T-helper 1 cell treated with Interleukin-12 subunit alpha and Interleukin-12 subunit beta and Interleukin-4 antibody, amounts not matched to agents 30 μg/mL and 1 μg/mL, for 36 hours (primary cell): ENCODE measurements around the gene NOBOX.
"Not testable (repeated sequence)": the region's sequence is repeated elsewhere in the genome, so short reads cannot be mapped to it uniquely, and the experiment has no call there.

Source experiments
- H3K27ac Mint-ChIP-seq: one replicate; pipeline ENCODE4 v1.8.0; 2021; ENCODE audit warnings: mild to moderate bottlenecking, mixed read lengths
- H3K27me3 Mint-ChIP-seq: one replicate; pipeline ENCODE4 v1.8.0; 2021; ENCODE audit warnings: low read depth, mixed read lengths
- H3K36me3 Mint-ChIP-seq: one replicate; pipeline ENCODE4 v1.8.0; 2021; ENCODE audit warnings: low read depth, mixed read lengths
- H3K4me1 Mint-ChIP-seq: one replicate; pipeline ENCODE4 v1.8.0; 2021; ENCODE audit warnings: low read depth, mixed read lengths
- H3K4me3 Mint-ChIP-seq: one replicate; pipeline ENCODE4 v1.8.0; 2021; ENCODE audit warnings: mild to moderate bottlenecking, moderate library complexity, mixed read lengths
- H3K9me3 Mint-ChIP-seq: one replicate; pipeline ENCODE4 v1.8.0; 2021; ENCODE audit warnings: mixed read lengths

The NOBOX gene

GRCh38 chr7:144403649-144404061 lies at the start of gene NOBOX:
Gene NOBOX, minus strand, starts transcription at chr7:144403693.
- Mint-ChIP-seq H3K36me3 (no peaks in the 10 kb centered on the region), H3K4me1 (no peaks in the 10 kb centered on the region), H3K27ac (no peak within 1 kb of the TSS), H3K9me3 (no peaks in the 10 kb centered on the region), H3K4me3 (no peak within 1 kb of the TSS), H3K27me3 (peaks cover 8% of the 10 kb centered on the region)

DNA sequence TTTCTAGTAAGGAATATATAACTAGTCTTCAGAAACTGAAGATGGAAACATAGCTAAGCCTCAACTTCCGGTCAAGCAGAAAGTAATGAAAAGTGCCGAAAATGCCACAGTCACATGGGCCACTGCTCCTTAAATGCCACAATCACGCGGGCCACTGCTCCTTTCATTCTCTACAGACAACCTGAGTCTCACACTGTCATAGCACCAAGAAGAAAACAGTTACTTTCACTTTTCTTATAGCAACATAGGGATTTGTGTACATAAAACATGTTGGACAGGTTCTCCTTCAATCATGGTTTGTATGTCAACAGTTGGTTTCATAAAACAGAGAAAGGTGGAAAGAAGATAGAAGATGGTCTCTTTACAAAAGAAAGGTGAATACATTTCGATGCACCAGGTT lies 48.6 kb upstream of the NOBOX start:
- peaks cover 24% of the 10 kb centered on the region for H3K9me3 Mint-ChIP-seq
- no peak overlapping the region for H3K27ac Mint-ChIP-seq
- no peaks in the 10 kb centered on the region for H3K36me3 Mint-ChIP-seq
- H3K4me3 Mint-ChIP-seq = no peak overlapping the region
- no peaks in the 10 kb centered on the region for H3K27me3 Mint-ChIP-seq
- H3K4me1 Mint-ChIP-seq = no peaks in the 10 kb centered on the region

- Mint-ChIP-seq H3K27ac (no peak overlapping the region), H3K9me3 (no peaks in the 10 kb centered on the region), H3K4me3 (no peak overlapping the region), H3K4me1 (no peaks in the 10 kb centered on the region), H3K27me3 (no peaks in the 10 kb centered on the region), H3K36me3 (no peaks in the 10 kb centered on the region)
These were observed 42.1 kb upstream of the NOBOX start for GRCh38 chr7:144445590-144445989.

DNA sequence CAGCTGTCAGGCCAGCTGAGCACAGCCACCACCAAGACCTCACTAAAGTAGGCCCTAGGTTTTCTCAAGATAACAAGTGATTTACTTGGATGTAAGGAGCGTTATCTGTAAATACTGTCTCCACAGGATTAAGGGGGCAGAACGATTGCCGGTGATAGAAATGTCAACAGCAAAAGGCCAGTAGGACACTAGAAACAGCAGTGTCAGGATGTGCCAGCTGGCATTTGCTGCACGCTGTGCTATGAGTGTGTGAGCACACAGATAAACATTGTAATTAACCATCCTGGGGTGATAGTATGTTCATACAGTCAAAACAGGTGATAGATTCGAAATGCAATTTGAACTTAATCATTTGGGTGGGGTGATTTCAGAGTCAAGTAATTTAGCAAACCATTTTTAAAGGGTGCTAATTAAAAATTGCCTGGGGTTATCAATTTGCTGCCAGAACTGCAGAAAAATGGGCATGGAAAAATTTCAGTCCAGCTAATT lies 36.3 kb upstream of the NOBOX start:
- H3K27me3 Mint-ChIP-seq = no peaks in the 10 kb centered on the region
- no peaks in the 10 kb centered on the region for H3K9me3 Mint-ChIP-seq
- no peak overlapping the region for H3K27ac Mint-ChIP-seq
- no peak overlapping the region for H3K4me3 Mint-ChIP-seq
- H3K36me3 Mint-ChIP-seq = no peaks in the 10 kb centered on the region
- no peaks in the 10 kb centered on the region for H3K4me1 Mint-ChIP-seq

- Mint-ChIP-seq H3K9me3 (no peaks in the 10 kb centered on the region), H3K27ac (no peak overlapping the region), H3K4me3 (no peak overlapping the region), H3K27me3 (no peaks in the 10 kb centered on the region), H3K36me3 (no peaks in the 10 kb centered on the region), H3K4me1 (no peaks in the 10 kb centered on the region)
These were observed 35.3 kb upstream of the NOBOX start for GRCh38 chr7:144438759-144439158.

DNA sequence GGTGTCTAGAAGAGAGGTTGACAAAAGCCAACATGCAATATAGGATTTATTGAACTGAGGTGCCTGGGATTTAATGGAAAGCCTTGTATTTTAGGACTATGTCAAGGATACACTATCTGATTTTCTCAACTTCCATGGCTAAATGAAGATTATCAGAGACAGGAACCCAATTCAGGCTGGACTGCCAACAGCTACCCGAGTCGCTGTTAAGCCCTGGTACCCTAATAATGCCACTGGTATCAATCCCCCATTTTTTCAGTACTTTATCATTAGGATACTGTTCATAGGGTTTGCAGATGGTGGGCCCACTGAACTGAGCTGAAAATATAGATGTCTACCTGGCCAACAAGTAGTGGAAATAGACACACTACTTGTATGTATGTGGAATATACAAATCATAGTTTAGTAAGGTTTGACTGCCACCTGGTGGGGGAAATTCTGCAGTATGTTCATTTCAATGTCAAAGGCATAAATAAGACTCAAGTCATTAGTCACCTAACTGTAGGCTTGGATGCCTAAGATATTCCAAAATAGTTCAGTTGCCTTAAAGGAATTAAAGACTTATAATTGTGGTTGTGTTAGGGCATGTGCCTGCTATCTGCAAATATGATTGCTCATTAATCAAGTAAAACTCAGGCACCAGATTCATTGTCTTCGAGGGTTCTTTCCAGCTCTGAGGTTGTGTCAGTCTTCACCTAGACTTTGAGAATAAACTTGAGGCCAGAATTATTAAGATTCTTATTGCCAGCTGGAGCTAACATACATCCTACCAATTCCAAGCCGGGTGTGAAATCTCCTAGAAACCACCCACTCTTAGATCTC lies 34.1 kb upstream of the NOBOX start:
- Mint-ChIP-seq H3K27ac (no peak overlapping the region), H3K4me3 (no peak overlapping the region), H3K36me3 (no peaks in the 10 kb centered on the region), H3K27me3 (no peaks in the 10 kb centered on the region), H3K9me3 (no peaks in the 10 kb centered on the region), H3K4me1 (no peaks in the 10 kb centered on the region)

GRCh38 chr7:144436500-144436899 lies 33.0 kb upstream of the NOBOX start:
- Mint-ChIP-seq H3K4me3 (no peak overlapping the region), H3K27ac (no peak overlapping the region), H3K27me3 (no peaks in the 10 kb centered on the region), H3K4me1 (no peaks in the 10 kb centered on the region), H3K36me3 (no peaks in the 10 kb centered on the region), H3K9me3 (no peaks in the 10 kb centered on the region)

GRCh38 chr7:144428431-144428830 lies 24.9 kb upstream of the NOBOX start:
- Mint-ChIP-seq H3K27ac (no peak overlapping the region), H3K4me1 (no peaks in the 10 kb centered on the region), H3K4me3 (no peak overlapping the region), H3K27me3 (no peaks in the 10 kb centered on the region), H3K36me3 (no peaks in the 10 kb centered on the region), H3K9me3 (peaks cover 26% of the 10 kb centered on the region)

DNA sequence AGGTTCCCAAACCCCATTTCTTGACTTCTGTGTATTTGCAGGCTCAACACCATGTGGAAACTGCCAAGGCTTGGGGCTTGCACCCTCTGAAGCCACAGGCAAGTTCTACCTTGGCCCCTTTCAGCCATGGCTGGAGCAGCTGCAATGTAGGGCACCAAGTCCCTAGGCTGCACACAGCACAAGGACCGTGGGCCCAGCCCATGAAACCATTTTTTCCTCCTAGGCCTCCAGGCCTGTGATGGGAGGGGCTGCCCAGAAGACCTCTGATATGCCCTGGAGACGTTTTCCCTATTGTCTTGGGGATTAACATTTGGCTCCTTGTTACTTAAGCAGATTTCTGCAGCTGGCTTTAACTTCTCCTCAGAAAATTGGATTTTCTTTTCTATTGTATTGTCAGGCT lies 24.0 kb upstream of the NOBOX start:
- H3K27me3 Mint-ChIP-seq, H3K36me3 Mint-ChIP-seq, H3K27ac Mint-ChIP-seq, H3K4me3 Mint-ChIP-seq, H3K4me1 Mint-ChIP-seq: not testable (repeated sequence)
- peaks cover 26% of the 10 kb centered on the region for H3K9me3 Mint-ChIP-seq

DNA sequence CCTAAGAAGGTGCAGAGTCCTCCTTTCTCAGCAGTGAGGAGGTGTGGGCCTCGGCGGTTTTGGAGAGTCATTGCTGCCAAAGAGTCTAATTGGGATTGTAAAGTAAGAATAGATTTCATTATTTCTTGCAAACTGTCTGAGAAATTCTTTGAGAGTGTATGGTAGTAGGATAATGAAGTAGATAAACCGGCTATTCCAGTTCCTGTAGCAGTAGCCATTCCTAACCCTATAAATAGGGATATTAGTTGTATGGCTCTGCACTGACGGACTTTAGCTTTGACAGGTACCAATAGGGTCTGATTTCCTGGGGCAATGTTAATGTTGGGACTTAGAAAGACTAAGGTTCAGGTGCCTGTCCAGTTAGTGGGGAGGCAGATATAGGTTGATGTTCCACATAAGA lies 15.4 kb upstream of the NOBOX start:
- peaks cover 12% of the 10 kb centered on the region for H3K27me3 Mint-ChIP-seq
- not testable (repeated sequence) for H3K9me3 Mint-ChIP-seq, H3K4me3 Mint-ChIP-seq, H3K4me1 Mint-ChIP-seq, H3K36me3 Mint-ChIP-seq, H3K27ac Mint-ChIP-seq

DNA sequence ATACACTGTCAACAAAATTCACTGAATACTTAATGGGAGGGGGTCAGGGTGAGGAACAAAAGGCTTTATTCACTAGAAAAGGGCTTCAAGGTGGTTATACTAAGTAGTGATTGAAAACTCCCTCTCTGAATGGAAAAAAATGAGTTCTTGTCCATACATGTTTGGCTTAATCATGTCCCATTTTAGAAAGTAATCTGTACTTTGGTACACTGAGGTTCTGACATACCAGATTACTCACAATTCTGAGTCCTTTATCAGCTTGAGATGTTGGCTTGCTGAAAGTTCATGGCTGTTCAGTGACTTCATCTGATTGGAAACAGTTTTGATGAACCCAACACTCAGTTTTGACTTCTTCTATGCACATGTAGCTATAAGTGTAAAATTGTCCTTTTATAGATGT lies 12.8 kb upstream of the NOBOX start:
- Mint-ChIP-seq H3K36me3 (no peaks in the 10 kb centered on the region), H3K4me1 (no peaks in the 10 kb centered on the region), H3K4me3 (no peak overlapping the region), H3K9me3 (no peaks in the 10 kb centered on the region), H3K27ac (no peak overlapping the region), H3K27me3 (peaks cover 12% of the 10 kb centered on the region)

- Mint-ChIP-seq H3K27me3 (peaks cover 12% of the 10 kb centered on the region), H3K27ac (no peak overlapping the region), H3K9me3 (no peaks in the 10 kb centered on the region), H3K4me1 (no peaks in the 10 kb centered on the region), H3K36me3 (no peaks in the 10 kb centered on the region), H3K4me3 (no peak overlapping the region)
These were observed 12.4 kb upstream of the NOBOX start for GRCh38 chr7:144415858-144416257.

DNA sequence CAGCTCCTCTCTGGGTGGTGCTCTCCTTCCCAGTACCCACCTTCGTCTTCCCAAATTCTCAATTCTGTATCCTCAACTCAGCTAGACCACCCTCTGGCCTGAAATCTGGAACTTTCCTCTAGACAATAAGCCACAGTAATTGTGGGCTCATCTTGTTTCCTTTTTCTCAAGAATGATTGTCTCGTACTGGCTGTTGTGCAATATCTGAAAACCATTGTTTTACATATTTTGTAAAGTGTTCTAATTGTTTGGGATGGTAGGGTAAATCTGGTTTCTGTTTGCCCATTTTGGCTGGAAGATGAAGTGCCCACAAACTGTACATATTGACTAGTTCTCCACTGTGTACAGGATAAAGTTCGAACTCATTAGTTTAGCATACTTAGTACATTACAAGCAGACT lies 11.3 kb upstream of the NOBOX start:
- Mint-ChIP-seq H3K4me3 (no peak overlapping the region), H3K4me1 (no peaks in the 10 kb centered on the region), H3K27ac (no peak overlapping the region), H3K36me3 (no peaks in the 10 kb centered on the region), H3K9me3 (no peaks in the 10 kb centered on the region), H3K27me3 (peaks cover 16% of the 10 kb centered on the region)

DNA sequence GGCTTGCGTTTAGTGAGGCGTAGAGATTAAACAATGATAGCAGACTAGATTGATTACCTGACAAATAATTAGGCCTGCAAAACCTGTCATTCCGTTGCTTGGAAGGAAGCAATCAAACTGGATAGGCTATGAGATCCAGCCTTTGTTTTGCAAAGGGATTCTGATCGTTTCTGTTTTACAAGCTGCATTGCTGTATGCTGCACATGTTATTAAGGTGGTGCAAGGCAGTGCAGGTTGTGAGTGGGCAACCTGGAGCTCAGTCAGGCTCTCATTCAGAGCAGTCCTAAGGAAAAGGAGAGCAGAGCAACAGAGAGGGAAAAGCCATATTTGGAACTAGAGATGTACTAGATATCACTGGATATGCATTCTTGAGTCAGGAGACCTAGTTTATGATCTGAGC lies 6.9 kb upstream of the NOBOX start:
- Mint-ChIP-seq H3K27me3 (peaks cover 23% of the 10 kb centered on the region), H3K36me3 (no peaks in the 10 kb centered on the region), H3K27ac (no peak overlapping the region), H3K9me3 (no peaks in the 10 kb centered on the region), H3K4me3 (no peak overlapping the region), H3K4me1 (no peaks in the 10 kb centered on the region)

GRCh38 chr7:144408121-144408520 lies 4.6 kb upstream of the NOBOX start:
- peaks cover 14% of the 10 kb centered on the region for H3K27me3 Mint-ChIP-seq
- H3K9me3 Mint-ChIP-seq = no peaks in the 10 kb centered on the region
- H3K27ac Mint-ChIP-seq = no peak overlapping the region
- H3K4me3 Mint-ChIP-seq = no peak overlapping the region
- no peaks in the 10 kb centered on the region for H3K4me1 Mint-ChIP-seq
- no peaks in the 10 kb centered on the region for H3K36me3 Mint-ChIP-seq
